ACHN (cell line): ENCODE measurements around the gene KCNQ1OT1.

Source experiments
- DNase-seq: peaks from one replicate; pipeline ENCODE4 v3.0.0-alpha.2; 2015
- in situ Hi-C: cut with HindIII; loops from 2 replicates; pipeline ENCODE4 v1.10.0; 2017; ENCODE audit warnings: low sequenced_read_pairs, low pct_ligation_motif_present, low pct_unique_long_range_greater_than_20kb

KCNQ1OT1 gene

DNA sequence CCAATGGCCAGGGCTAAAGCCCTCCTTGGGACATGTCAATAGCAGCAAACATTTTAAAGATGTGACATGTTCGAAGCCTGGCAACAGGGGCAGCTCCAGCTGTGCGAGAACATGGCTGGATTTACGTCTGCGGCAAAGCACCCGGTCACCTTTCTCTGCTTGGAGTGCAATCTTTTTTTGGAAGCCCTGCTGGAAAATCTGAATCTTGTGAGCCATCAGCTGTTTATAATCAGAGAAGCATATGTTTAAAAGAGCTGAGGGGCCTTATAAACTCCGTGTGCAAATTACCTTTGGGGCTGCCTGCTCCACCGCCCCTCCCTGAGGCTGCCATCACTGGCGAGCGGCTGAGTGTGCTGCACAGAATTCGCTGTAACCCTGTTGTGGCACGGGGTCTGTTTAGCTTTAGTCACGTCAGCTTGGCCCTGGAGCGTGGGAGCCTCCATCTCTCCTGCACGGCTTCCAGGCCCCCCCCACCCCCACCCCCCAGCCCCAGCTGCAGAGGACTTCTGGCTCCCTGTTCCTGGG is 9.0 kb upstream of the KCNQ1OT1 start:
- in situ Hi-C loops = no loop called here
- DNase-seq = no peak

DNA sequence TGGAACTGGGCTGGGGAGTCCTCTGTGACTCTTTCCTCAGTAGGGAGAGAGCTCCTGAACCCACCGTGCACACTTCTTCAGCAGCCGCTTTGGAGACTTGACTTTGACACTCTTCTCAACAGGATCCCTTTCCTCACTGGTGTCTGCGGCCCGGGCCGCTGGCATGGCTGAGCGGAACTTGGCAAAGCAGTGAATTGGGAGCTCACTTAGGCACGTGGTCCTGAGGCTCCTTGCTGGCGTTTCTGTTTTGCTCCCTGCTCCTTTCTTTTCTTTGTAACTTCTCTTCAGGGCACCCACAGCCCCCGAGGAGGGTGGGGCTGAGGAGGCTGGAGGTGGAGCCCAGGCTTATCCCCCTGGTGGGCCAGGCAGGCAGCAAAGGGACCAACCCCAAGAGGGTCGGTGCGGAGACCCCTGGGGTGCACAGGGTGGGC is 8.4 kb upstream of the KCNQ1OT1 start:
- in situ Hi-C loops = no loop called here
- no peak for DNase-seq

DNA sequence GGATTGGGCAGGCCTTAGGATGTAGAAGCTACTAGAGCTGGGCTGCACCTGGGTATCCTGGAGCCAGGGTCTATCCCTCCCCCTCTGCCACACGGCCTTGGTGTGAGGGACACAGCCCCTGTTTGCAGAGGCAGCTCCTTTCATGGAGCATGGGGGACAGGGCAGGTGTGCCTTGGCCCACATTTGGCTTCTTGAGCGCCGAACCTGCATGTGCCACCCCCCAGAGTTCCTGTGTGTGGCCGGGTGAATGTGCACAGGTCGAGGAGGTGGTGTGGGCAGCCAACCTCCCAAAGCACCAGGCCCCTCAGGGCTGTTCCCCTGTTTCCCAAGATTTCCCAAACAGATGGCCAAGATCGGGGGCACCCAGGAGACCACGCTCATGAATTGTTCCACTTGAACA is 7.9 kb upstream of the KCNQ1OT1 start:
- no peak for DNase-seq
- in situ Hi-C loops = no loop called here

DNA sequence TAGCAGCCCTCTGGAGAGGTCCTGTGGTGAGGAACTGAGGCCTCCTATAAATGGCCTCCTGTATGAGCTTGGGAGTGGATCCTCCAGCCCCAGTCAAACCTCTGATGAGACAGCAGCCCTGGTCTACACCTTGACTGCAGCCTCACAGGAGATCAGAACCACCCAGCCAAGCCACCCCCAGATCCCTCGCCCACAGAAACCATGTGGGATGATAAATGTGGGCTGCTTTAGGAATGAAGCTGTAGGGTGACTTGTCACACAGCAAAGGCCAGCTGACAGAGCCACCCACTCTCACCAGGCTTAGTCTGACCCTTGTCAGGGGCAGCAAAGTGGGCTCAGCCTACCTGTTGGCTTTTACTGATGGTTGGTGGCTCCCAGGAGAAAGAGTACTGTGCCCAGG is 6.5 kb upstream of the KCNQ1OT1 start:
- no peak for DNase-seq
- in situ Hi-C loops = no loop called here

DNA sequence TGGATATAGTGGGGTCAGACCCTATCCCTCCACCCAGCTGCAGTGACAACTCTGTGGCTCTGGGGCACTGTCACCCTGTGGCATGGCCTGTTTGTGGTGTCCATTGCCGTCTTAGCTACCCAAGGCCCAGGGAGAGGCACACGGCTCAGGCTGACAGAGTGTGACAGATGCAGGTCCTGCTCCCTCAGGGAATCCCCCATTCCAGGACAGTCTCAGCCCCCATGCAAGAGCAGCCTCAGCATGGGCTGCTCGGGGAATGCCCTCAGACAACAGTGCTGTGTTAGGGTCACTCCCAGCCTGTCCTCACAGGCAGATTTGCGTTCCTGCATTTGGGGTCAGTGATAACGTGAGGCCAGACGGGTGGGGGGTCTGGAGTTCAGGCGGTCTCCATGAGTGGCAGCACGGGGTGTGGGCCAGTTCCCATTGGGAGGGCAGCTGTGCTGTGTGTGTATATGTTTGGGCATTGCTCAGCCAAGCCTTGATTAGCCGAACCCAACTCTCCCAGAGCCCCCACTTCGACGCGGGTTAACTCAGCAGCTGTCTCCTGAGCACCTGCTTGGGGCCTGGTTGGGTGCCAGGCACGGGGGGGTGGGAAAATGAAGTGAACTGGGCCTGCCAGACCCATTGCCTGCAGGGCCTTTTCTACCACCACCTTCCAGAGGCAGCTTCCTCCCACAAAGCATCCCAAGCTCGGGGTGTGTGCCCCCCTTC is 5.3 kb upstream of the KCNQ1OT1 start:
- no peak for DNase-seq
- in situ Hi-C loops = no loop called here

DNA sequence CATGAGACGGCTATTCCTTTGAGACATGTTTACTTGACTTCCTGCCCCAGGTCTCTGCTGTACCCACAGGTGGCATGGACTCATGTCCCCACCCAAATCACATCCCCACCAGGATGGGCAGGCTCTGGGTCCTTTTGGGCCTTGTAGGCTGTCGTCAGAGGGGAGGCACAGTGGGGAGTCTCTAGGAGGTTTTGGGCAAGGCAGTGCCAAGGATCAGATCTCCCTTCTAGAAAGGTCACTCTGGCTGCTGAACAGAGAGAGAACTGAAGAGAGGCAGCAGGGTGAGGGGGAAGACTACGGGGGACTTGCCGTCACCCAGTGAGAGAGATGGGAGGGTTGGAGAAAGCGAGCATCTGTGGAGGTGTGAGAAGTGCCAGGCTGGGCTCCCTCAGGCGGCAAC is 4.6 kb upstream of the KCNQ1OT1 start:
- no peak for DNase-seq
- in situ Hi-C loops = no loop called here

DNA sequence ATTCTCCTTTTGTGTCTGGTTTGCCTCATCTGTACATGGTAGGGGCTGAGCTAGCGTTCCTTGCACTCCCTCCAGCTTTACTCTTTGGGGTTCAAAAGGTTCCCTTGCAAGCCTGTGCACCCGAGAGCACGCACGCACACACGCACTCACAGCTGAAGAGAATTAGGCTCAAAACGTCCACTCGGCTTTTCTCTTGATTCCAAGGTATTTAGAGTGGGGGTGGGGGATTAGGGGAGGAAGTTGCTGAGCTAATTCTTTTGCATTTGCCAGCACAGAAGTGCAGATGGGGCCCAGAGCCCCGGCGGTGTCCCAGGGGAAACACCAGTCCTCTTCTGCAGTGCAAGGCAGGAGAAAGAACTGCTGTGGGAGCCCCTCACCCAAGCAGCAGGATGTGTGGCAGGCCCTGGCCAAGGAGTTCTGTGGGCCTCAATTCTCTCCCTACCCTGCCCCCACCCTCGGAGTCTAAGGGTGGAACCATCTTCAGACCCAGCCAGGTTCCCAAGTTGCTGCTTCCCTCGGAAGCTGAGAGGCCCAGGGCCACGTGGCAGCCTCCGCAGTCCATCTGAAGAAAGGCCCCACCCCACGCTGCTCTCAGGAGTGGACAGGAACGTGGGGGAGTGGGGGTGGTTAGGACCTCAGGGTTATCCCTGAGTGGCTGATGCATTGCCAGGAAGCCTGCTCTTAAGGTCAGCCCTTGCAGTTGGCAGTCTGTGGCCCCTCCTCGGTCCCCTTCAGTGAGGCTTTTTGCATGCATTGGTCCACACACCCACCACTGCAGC is 3.8 kb upstream of the KCNQ1OT1 start:
- no peak for DNase-seq
- in situ Hi-C loops = no loop called here

DNA sequence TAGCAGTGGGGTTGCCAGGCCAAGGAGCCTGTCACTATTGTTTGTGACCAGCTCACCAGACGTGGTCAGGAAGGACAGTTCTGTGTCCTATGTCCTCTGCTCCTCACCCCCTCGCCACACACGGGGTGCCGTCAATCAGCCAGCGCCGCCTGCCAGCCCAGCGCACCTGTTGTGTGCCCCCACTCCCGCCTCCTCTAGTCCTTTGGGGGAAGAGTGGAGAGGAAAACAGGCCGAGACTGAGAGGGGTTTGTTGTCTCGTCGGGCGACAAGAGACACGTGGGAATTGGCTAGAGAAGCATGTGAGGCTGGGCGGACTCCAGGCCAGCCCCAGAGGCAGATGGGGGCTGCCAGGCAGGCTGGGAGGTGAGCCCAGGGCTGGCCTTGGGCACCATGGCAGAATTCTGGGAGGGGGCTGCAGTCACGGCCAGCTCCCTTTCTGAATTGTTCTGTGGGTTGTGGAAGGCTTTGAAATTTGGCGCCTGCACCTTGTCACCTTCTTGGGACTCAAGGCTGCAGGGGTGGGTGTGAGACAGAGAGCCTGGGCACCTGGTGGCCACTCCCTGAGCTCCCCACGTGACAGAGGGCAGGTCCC is 3.1 kb upstream of the KCNQ1OT1 start:
- in situ Hi-C loops = no loop called here
- DNase-seq = no peak

DNA sequence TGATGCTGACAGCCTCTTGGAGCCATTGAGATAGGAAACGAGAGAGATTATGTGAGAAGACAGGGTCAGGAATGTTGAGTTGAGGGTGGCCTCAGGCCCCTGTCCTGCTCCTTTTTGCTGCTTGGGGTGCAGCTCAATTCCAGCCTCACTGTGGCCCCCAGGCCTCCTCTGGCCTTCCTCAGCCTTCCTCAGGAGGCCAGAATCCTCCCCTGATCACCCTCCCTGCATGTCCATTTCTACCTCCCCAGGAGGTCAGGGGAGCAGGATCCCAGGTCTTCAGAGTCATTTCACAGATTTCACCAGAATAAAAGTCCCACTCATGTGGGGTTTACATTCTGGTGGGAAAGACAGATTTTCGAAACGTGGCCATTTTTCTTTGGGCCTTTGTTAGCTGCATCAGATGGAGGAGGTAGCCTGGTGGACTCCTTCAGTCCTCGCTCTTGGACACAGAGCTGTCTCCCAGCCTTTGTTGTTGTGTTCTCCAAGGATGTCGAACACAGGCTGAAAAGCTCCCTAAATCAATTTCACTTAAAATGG is 2.2 kb upstream of the KCNQ1OT1 start:
- in situ Hi-C loops = no loop called here
- DNase-seq = no peak

DNA sequence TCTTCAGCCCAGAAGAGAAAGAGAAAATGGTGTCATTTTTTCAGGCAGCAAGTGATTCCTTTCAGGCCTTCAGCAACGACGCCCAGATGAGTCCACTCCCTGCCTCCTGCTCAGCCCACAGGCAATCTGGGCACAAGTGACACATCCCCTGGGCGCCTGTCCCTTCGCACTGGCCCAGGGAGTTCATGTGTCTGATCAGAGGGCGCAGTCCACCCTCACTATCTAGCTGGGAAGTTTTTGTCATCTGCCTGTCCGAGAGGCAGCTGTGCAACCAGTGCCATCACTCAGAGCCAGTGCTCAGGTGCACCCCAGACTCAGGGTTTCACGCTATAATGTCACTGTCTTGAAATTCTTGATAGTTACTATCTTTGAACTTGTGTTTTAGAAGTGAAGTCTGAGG is 1.4 kb upstream of the KCNQ1OT1 start:
- no peak for DNase-seq
- in situ Hi-C loops = no loop called here

DNA sequence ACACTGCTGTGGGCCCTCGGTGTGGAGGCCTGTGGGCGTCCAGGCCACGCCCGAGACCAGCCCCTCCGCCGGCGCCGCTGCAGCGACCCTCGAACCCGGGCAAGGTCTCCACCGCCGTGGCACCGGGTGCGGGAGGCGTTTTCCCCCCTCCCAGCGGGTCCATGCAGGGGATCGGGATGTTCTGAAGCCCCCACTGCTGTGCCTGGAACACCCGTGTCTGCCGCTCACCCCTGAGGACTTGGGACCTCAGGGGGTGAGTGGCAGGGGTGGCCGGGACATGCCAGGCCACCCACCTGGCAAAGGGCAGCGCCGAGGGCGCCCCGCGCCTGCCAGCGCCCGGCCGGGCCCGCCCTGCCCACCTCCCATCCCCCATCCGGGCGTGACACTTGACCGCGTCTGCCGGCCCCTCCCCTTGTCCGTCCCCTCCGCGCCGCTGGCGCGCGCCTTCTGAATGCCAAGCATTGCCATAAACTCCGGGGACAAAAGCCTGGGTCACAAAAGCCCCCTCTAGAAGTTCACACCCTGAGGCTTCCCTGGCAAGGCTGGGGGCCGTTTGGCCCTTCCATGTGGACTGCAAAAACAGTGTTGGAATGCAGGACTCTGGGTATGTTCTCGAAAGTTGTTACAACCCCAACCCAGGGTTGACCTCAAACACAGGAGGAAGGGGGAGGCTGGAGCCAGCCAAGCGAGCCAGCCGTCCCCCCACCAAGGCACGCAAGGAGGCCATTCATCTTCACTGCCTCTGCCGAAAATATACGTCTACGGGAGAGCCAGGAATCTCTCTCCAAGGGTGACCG is 819 bp upstream of the KCNQ1OT1 start:
- in situ Hi-C loops = no loop called here
- DNase-seq = peak; percentile 67

DNA sequence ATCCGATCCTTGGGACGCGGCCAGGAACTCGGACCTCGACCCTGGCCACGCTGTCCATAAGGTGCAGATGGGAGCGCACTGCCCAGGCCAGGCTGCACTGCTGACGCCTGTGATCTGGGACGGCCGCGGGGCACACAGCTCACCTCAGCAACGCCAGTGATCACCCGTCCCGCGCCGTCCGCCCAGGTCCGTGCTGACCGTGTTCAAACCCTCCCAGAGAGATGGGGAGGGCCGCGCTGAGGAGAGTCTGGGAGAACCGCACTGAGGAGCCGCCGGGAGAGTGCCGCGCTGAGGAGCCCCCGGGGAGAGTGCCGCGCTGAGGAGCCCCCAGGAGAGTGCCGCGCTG is 636 bp downstream of the KCNQ1OT1 start:
- peak; percentile 25 for DNase-seq
- in situ Hi-C loops = no loop called here

DNA sequence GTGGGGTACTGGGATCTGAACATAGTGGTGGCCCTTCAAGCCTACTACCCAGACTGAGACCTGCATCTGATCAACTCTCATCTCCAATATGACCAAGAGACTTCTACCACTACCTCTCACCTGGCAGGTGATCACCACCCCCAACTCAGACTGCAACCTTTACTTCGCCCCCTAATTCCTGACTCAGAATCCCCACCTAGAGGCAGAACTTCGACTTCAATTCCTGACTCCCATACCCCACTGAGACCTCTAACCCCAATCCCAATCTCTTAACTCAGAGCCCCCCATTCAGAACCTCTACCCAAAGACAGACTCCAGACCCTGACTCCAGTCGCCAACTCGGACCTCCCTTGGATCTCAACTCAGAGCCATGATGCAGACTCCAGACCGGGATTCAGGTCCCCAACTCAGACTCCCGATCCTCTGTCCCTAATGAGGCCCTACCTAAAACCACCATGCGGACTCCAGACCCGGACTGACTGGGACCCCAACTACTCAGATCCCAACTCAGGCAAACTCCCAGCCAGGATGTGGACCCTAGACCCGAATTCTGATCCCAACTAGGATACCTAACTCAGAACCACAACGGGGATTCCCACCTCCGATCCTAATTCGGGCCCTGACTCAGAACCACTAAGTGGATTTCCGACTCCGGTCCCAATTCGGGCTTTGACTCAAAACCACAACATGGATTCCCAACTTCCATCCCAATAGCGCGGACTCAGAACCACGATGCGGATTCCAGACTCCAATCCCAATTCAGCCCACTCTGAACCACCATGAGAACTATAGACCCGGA is 1.2 kb downstream of the KCNQ1OT1 start:
- DNase-seq = no peak
- in situ Hi-C loops = no loop called here

DNA sequence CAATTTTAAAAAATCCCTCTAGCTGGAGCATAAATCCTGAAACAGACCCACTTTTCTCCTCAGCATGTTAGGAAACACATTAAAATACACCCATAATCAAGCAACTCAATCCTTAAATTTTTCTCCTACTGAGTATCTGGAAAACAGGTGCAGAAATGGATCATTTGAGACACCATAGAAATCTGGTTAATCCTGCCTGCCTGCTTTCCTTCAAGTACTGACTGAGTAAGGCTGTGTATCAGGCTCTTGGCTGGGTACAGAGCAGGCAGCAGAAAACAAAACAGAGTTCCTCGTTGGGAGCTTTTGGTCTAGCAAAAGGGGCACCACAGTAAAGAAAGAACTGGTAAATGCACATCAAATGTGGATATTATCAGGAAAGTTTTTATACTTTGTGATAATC is 1.9 kb downstream of the KCNQ1OT1 start:
- in situ Hi-C loops = no loop called here
- DNase-seq = no peak

DNA sequence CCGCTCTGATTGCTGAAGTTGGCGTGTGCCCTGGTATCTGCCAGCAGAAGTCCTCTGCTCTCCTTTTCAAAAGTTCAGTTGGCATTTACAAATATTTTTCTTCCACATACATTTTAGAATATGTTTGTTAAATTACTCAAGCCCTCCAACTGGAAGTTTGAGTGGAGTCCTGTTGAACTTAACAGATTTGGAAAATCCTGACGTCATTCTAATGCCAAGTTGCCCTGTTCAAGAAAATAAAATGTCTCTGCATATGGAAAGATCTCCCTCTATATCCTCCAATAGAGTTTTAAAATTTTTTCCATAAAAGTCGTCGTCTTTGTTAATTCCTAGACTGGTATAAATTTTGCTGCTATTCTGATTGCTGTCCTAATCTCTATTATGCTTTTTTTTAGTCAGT is 3.3 kb downstream of the KCNQ1OT1 start:
- DNase-seq = no peak
- in situ Hi-C loops = no loop called here

DNA sequence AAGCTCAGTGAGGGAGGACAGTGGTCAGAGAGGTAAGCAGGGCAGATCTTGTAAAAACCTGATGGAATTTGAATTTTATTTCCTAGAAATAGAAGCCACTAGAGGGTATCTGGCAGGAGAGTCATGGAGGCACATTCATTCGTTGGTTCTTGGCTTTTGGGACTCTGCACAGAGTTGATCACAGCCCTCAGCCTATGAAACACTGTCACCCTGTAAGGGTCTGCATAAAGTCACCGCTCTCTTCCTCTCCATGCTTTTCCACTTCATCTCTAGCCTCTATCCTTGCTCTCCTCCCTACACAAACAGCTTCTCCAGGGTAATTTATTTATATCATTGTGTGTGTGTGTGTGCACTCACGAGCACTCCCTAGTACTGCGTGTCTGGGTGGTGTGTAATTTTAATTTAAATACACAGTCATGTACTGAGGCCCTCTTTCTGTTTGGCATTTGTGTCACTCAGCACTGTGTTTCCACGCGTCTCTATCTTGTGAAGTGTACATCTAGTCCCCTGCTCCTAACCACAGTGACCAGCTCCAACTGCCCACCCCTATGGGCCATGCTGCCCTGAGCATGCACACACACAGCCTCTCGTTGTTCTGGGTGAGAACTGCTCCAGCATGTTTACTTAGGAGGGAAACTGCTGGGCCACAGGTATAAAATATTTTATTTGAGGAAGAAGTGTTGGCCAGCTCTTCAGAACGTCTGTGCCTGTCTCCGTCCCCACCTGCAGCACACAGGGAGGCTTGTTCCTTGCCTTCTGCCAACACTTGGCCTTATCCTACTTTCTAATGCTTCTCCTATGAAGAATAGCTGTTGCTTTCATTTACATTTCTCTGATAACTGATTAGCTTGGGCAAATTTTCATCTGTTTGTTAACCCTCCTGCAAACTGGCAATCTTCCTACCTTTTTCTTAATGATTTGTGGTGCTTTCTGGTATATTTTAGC is 4.5 kb downstream of the KCNQ1OT1 start:
- DNase-seq = no peak
- in situ Hi-C loops = no loop called here

DNA sequence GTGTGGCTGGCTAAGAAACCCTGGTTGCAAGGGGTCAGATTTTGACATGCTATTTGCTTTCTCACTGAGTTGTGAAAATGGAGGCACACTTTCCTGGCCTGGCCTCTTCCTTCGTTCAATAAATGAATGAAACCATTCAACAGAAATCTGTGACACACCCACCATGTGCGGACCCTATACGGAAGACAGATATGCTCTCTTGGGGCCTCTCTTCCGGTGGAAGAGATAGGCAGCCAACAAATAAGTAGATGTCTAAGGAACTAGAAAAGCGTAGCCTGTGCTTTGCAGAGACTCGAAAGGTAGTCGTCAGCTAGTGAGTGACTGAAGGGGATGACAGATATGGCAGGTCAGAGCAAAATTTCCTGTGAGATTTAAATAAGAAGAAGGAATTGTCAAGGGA is 5.3 kb downstream of the KCNQ1OT1 start:
- in situ Hi-C loops = no loop called here
- DNase-seq = no peak
